Measurements from ENCODE around the gene KCNC3.
"Not testable (repeated sequence)": the region's sequence is repeated elsewhere in the genome, so short reads cannot be mapped to it uniquely, and the experiment has no call there.

Gene KCNC3

DNA sequence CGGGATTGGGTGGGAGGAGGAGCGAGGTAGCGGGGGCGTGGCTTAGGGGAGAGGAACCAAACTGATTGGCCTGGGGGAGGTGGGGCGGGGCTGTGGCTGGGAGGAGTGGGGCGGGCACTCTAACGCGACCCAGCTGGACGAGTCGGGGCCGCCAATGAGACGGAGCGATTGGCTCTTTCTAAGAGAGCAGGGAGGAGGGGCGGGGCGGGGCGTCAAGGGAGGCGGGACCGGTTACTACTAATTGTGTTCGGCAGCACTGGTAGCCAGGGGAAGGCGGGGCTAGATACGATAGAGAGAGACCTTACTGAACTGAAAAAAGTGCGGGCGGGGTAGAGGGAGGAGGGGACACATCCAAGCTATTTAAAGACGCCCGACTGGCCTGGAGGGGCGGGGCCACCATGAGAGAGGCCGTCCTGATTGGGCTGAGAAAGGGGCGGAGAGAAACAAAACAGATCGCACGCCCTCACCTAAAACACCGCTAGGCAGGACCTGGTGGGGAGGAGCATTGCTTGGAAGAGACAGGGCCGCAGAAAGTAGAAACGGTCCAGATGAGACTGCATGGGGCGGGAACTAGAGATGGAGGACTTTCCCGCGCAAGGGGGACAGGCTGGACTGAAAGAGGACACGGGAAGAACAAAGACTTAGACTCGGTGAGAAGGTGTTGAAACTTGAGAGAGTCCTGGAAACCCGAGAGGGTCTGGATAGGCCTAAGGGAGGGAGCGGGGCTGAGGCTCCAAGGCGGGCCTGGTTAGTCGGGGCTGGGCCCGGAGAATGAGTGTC is at the start of gene KCNC3:
Gene KCNC3 (minus strand): TSS at position 232 of the 780 bp plus-strand sequence. CDS start 295 bp downstream, outside the sequence.
- peak; percentile 94 to 98 for DNase-seq

DNA sequence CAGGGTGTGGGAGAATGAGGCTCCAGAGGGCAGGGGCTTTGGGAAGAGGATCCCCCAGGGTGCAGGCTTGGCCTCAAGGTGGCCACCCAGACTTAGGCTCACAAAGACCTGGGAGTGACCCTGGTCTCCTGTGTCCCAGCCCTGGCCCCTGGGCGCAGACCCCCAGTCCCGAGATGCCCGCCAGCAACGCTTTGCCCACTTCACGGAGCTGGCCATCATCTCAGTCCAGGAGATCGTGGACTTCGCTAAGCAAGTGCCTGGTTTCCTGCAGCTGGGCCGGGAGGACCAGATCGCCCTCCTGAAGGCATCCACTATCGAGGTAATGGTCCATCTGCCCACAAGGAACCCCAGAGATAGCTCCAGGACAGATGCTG is 49.7 kb upstream of the KCNC3 start:
- no peak for DNase-seq

DNA sequence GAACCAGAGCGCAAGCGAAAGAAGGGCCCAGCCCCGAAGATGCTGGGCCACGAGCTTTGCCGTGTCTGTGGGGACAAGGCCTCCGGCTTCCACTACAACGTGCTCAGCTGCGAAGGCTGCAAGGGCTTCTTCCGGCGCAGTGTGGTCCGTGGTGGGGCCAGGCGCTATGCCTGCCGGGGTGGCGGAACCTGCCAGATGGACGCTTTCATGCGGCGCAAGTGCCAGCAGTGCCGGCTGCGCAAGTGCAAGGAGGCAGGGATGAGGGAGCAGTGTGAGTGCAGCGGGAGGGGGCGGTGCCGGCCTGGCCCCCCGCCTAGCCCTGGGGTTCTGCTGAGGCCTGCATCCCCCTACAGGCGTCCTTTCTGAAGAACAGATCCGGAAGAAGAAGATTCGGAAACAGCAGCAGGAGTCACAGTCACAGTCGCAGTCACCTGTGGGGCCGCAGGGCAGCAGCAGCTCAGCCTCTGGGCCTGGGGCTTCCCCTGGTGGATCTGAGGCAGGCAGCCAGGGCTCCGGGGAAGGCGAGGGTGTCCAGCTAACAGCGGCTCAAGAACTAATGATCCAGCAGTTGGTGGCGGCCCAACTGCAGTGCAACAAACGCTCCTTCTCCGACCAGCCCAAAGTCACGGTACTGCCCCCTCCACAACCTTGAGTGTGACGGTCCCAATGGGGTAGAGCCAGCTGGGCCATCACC is 49.1 kb upstream of the KCNC3 start:
- DNase-seq: no peak

DNA sequence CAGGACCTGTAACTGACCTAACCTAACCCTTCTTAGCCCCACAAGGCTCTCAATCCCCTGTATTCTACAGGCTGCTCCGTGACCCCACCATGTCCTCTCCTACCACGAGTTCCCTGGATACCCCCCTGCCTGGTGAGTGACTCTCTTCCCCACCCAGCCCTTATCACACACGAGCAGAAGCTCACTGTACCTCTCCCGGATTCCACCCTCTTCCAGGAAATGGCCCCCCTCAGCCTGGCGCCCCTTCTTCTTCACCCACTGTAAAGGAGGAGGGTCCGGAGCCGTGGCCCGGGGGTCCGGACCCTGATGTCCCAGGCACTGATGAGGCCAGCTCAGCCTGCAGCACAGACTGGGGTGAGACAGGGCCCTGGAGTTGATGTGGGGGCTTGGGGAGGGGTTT is 48.3 kb upstream of the KCNC3 start:
- DNase-seq: no peak

DNA sequence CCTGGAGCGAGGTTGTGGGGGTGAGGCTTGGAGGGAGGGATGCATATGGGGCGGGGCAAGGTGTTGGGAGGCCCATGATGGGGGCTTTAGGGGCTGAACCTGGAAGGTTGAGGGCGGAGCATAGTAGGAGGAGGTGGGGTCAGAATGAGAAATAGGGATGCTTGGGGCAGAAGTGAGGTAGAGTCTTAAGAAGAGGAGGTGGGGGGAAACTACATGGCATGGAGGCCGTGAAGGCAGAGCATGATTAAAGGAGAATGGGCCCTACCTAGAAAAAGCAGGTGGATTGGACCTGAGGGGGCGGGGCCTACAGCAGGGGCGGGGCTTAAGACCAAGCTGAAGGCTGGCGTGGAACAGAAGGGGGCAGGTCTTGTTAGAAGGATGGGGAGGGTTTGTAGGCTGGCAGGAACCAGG is 47.9 kb upstream of the KCNC3 start:
- DNase-seq: peak; percentile 57 to 69

DNA sequence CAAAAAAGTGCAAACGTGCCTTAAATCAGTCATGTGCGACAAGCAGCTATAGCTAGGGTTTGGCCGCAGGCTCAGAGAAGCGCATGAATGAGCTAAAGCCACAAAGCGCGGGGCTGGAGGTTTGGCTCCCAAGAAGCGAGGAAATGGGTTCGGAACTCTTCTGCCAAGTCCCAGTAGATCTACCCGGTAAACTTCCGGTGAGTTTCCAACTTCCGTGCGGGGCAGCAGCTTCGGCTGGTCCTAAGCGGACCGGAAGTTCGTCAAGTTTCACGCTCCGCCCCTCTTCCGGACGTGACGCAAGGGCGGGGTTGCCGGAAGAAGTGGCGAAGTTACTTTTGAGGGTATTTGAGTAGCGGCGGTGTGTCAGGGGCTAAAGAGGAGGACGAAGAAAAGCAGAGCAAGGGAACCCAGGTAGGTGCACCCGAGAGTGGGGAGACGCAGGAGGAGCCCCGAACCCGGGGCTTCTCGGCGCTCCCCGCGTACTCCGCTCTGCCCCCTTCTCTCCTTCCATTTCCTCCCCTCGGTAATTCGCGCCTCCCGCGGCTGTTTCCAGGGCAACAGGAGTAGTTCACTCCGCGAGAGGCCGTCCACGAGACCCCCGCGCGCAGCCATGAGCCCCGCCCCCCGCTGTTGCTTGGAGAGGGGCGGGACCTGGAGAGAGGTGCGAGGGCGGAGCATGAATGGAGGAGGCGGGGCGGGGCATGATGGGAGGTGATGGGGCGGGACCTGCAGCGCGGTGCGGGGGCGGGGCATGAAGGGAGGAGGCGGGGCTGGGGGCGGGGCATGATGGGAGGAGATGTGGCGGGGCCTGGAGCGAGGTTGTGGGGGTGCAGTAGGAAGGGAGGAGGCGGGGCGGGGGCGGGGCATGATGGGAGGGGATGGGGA is 47.2 kb upstream of the KCNC3 start, which contains the start of gene NR1H2:
Gene NR1H2 (plus strand): TSS at position 292 of the 885 bp plus-strand sequence. CDS start 1,149 bp downstream, outside the sequence.
- DNase-seq: peak; percentile 94

DNA sequence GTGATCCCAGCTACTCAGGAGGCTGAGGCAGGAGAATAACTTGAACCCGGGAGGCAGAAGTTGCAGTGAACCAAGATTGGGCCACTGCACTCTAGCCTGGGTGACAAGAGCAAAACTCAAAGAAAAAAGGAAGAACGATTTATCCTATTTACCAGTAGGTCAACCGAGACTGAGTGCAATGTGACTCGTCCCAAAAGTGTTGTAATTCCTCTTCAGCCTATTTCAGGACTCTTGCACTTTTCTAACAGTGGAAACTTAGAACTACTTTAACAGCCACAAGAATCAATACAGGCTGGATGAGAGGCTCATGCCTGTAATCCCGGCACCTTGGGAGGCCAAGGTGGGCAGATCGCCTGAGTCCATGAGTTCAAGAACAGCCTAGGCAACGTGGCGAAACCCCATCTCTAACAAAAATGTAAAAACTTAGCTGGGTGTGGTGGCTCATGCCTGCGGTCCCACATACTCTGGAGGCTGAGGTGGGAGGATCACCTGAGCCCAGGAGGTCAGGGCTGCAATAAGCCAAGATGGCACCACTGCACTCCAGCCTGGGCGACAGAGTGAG is 42.8 kb upstream of the KCNC3 start:
- no peak for DNase-seq

DNA sequence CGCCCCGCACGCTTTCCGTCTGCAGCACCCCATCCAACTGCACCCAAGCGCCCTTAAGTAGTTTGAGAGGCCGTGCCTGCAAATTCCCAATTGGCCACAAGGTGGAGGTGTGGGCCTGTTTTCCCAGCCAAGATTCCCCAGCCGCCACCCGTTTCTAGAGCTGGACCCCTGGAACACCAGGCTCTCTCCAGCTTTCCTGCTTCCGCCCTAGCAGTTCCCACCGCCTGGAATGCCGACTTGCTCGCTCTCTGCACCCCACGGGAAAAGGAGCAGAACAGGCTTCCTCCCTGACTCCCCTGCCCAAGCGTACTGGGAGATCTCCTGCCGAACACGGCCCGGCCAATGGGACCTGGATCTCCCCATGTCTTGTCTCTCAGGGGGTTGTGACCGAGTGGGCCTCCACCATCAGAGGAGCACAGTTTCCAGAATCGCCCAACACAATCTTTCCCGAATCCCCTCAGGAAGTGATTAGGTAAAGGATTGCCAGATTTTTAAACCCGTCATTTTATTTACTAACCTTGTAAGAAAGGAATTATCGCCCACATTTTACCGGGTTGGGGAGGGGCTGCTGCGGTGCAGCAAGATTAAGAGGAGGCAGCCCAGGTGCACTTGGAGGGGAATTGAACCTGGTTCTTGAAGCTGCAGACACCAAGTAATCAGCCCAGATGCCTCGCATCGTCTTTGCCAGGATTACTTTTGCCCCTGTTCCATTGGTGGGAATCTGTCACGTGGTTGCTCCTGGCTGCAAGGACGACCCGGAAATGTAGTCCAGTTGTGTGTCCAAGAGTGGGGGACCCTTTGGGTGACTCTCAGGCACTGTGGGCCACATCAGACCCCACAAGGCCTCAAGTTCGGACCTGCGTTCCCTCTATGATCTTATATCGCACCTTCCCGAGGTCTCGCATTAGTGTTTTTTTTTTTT is 39.7 kb upstream of the KCNC3 start:
- DNase-seq: peak; percentile 84

DNA sequence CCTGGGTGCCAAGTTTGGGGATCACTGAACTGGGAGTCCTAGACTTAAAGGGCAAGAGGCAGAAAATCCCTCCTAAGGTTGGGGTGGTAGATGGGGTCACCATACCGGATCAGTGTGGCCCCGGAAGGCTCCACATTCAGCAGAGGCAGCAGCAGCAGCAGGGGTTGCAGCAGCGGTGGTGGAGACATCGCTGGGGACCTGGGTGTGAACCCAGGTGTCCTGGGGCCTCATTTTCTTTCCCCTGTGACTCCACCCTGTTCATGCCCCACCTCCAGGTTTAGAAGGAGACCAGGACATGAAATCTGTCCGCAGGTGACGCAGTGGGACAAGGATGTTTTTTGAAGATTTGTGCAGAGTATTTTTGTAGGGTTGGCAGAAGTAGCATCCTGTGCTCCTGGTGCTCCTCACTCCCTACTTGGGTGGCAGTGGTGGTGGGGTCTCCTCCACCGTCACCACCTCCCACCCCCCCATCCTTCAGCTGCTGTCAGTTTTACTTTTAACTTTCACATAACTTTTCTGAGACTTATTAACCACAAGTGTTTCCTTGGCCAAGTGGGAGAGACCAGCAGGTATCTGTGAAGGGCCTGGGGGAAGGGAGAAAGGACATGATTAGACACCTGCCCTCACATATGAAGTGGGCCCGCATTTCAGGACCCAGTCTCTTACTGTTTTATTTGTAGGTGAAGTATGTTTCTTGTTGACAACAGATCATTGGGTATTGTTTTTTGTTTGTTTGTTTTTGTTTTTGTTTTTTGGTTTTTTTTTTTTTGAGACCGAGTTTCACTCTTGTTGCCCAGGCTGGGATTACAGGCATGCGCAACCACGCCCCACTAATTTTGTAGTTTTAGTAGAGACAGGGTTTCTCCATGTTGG is 36.5 kb upstream of the KCNC3 start, which contains the start of gene NAPSA:
Gene NAPSA (minus strand): TSS at position 206 of the 873 bp plus-strand sequence. CDS start 18 bp downstream, at position 188.
- DNase-seq: no peak

DNA sequence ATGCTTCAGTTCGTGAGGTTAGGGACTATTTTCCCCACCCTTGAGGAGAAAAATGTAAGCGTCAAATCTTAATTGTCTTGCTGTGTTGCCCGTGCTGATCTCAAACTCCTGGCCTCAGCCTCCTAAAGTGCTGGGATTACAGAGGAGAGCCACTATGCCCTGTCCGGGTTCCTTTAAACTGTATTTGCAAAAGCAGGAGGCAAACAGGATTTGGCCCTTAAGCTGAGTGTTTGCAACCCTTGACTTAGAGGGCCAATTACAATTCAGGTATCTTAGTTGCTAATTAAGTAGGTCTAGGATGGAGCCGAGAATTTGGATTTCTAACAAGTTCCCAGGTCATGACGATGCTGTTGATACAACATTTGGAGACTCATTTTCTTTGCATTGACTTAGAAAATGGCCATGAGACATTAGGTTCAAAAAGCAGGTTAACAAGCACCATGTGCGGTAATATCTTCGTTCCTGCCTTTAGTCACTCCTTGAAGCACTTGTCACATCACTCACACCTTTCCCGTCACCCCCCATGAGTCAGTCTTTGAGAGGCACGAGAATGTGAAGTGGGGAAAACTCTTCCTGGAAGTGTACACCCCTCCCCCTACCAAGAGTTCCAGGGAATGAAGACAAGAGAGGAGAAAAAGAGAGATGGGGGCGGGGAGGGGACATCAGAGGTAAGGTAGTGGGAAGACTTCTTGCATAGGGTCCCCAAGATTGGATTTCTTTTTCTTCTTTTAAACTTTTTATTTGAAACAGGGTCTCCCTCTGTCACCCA is 33.7 kb upstream of the KCNC3 start:
- peak; percentile 49 to 59 for DNase-seq

DNA sequence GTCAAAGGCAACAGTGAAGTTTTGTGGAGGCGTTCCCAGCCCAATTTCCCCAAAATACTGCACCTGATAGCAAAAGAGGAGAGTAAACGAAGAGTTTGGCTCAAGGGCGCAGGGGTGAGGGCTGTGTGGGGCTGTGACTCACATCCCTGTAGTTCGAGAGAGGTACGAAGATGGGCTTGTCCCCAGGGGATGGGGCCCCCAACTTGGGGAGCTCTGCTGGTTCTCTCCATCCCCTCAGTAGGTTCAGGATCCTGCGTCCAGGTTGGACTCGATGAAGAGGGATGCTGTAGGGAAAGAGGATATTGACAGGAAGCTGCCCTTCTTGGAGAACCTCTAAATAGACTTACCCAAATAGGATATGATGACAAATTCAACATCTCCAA is 32.8 kb upstream of the KCNC3 start:
- no peak for DNase-seq

DNA sequence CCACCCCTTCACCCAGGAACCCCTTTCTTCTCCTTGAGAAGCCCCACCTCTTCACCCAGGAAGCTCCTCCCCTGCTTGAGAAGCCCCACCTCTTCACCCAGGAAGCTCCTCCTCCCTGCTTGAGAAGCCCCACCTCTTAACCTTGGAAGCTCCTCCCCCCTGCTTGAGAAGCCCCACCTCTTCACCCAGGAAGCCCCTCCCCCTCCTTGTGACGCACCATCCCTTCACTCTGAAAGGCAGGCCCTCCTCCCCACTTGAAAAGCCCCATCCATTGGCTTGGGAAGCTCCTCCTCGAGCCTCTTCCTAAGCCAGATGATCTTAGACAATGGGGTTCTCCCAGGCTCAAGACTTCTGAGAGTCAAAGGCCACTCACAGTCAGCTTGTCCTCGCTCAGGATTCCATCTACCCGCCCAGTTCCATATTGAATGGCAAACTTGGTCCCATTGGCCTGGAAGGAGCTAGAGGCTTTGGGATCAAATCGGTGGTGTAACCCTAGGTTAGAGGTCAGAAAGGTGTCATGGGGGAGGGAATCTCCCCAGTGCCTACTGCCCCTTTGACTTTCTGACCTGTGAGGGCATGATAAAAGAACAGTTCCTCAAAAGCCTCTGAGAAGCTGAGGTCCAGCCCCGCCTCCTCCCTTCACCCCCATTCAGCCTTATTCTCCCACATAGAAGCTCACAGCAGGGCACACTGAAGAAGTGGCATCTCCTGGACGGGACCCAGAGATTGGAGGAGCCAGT is 32.3 kb upstream of the KCNC3 start:
- no peak for DNase-seq

DNA sequence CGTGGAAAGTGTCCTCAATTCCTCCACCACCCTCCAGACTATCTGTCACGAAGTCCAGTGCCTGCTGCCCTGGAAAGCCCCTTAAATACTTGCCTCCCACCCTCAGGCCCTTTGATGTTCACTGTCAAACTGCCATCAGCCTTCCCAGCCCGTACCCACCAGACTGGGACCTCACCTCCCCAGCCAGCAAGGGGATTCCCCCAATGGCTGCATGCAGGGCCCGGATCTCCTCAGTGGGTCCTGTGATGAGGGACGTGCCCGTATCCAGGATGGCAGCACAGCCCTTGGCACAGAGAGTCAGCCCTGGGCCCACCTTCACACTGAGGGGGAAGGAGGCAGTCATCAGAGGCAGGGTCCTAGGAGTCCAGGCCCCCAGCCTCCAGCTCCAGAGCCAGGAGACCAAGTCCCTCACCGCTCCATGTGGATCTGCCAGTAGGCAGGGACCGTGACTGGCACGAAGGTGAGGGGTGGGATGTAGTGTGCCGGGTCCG is 30.2 kb upstream of the KCNC3 start:
- DNase-seq: no peak

DNA sequence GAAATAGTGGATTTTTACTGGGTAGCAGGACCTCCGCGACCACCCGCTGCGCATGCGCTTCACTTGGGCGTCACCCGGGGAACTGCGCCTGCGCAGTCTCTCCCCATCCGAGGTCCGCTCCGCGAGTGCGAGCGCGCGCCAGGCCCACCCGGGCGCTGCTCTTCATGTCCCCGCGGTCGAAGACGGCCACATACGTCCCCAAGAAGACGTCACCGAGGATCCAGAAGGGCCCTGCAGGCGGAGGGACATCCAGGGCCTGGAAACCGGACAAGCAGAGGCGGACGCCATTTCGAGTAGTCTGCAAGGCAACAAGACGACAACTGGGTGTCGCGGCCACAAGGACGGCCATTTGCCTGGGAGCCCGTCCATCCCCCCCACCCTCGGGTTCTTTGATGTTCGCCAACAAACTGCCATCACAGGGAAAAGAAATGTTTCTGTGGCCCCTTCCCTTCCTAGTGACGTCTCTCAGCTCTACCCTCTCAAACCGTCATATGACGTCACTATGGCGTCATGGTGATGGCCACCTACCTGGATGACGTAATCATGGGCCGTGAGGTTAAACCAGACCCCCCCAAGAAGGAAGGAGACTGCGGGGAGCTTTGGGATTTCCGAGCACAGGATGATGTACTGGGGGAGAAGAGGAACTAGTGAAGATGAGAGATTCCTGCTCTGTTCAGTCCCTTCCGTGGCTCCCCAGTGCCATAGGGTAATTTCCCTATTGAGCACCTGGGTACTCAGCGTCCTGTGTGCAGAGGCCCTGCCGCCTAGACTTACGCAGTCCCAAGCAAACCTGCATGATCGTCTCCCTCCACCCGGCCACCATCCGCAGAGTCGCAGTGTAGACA is 29.5 kb upstream of the KCNC3 start:
- peak; percentile 74 to 79 for DNase-seq

DNA sequence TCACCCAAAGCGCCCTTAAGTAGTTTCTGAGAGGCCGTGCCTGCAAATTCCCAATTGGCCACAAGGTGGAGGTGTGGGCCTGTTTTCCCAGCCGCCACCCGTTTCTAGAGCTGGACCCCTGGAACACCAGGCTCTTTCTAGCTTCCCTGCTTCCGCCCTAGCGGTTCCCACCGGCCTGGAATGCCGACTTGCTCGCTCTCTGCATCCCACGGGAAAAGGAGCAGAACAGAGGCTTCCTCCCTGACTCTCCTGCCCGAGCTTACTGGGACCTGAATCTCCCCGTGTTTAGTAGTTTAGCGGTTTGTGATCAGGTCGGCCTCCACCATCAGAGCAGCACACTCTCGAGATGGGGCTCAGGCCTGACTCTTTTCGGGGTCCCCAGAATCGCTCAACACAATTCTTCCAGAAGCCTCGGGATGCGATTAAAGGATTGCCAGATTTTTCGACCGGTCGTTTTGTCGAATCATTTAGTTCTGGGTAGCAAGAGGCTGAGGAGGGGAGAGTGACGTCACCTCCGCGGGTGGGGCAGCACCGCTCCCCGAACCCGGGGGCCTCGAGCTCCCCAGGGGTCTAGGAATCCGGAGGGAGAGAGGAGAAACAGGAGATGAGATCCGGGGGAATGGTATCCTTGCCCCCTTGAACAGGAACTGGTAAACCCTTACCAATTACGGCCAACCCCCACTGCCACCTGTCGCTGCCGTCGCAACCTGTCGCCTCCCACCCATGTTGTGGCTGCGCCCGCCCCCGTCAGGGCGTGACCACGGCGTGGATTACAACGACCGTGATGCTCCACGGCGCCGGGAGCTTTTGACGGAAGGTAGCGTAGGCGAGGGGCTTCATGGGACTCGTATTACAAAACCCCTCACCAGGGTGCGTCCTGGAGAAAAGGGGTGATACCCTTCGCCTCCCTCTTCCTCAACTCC is 28.3 kb upstream of the KCNC3 start:
- DNase-seq: peak; percentile 86 to 88

DNA sequence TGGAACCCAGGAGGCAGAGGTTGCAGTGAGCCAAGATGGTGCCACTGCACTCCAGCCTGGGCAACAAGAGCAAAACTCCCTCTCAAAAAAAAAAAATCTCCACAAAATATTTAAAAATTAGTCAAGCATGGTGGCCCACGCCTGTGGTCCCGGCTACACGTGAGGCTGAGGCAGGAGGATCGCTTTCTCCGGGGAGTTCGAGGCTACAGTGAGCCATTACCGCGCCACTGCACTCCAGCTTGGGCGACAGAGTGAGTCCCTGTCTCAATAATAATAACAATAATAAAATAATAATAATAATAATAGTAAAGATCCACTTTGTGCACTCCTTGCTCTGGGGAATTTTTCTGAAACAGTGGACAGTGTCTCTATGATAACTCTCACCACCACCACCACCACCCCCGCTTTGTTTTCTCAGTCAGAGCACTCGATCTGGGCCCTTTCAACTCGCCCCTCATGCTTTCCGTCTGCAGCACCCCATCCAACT is 27.6 kb upstream of the KCNC3 start:
- no peak for DNase-seq

DNA sequence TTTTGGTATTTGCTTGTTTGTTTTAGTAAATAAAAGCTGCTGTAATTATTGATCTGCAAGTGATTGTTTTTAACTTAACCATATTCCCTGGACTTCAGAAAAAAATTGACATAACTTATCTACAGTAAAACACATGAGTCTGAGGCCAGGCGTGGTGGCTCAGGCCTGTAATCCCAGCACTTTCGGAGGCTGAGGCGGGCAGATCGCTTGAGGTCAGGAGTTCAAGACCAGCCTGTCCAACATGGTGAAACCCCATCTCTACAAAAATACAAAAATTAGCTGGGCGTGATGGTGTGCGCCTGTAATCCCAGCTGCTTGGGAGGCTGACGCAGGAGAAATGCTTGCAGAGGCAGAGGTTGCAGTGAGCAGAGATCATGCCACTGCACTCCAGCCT is 24.3 kb upstream of the KCNC3 start:
- DNase-seq: not testable (repeated sequence)

All from stimulated activated CD4-positive, alpha-beta T cell treated with anti-CD3 and anti-CD28 coated beads, Interleukin-2, amount 100 ng/mL, for 24 hours (primary cell).